GM10248 (cell line): ENCODE results near the gene PARVG.

Source experiments
- CTCF ChIA-PET: fragments of 300-600 bp; sonication (Branson Sonifier 250); formaldehyde crosslinking; extraction: SDS; loops from one replicate; lab custom pipeline; 2021; ENCODE audit warnings: antibody characterized with exemption; lab: Yijun Ruan, JAX
- POLR2A ChIA-PET: fragments of 350-650 bp; sonication (Branson Sonifier 250); formaldehyde crosslinking; extraction: SDS; loops from one replicate; lab custom pipeline; 2020; ENCODE audit warnings: antibody characterized with exemption; lab: Yijun Ruan, JAX
- DNase-seq: peaks from one replicate; pipeline ENCODE4 v3.0.0; 2012; ENCODE audit errors: extremely low spot score
- TF ChIP-seq, protein P1 (sequence below): IDR thresholded peaks from 2 replicates; pipeline ENCODE4 v1.5.1; 2012; ENCODE audit warnings: mild to moderate bottlenecking, low read depth; ENCODE audit errors: extremely low read depth, missing control alignments, control extremely low read depth

The PARVG gene

DNA sequence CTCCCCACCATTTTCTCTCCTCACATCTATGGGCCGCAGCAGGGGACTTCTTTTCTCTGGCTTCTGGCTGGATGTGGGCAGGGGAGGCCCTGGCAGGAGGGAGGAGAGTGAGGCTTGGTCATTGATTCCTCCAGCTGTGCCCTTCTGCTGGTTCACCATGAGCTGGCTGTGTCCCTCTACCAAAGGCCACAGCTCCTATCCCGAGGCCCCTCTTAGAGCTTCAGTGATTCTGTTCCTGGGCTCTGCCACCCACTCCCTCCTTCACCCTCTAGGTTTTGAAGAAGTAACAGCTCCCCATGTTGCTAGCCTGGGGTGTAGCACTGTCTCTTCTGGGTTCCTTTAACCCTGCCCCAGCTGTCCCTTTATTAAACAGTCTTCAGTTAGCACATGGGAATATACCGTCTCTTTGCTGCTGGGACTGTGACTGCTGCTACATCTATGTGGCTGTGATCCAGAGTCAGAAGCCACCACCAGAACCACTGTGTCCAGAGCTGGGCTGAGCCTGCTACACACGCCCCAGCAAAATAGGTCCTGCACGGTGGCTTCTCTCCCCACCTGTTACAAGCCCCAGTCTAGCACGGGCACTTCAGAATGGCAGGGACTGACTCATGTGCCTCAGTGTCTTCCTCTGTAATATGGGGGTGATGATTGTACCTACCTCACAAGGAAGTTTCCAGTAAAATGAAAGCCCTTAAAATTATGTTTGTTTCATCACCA is 578 bp upstream of the PARVG start:
- ChIA-PET POLR2A (interaction anchor here (1.1 to 1.8 kb wide), 2 partner anchors 8 to 153 kb away, joined by 3 to 7 read pairs; no protein-coding TSS in a partner anchor), CTCF (interaction anchor here (1.2 to 2.2 kb wide), 5 partner anchors 11 to 447 kb away, joined by 3 to 9 read pairs (median 4); no protein-coding TSS in a partner anchor)
- DNase-seq = no peak
- TF ChIP-seq, protein P1, sequence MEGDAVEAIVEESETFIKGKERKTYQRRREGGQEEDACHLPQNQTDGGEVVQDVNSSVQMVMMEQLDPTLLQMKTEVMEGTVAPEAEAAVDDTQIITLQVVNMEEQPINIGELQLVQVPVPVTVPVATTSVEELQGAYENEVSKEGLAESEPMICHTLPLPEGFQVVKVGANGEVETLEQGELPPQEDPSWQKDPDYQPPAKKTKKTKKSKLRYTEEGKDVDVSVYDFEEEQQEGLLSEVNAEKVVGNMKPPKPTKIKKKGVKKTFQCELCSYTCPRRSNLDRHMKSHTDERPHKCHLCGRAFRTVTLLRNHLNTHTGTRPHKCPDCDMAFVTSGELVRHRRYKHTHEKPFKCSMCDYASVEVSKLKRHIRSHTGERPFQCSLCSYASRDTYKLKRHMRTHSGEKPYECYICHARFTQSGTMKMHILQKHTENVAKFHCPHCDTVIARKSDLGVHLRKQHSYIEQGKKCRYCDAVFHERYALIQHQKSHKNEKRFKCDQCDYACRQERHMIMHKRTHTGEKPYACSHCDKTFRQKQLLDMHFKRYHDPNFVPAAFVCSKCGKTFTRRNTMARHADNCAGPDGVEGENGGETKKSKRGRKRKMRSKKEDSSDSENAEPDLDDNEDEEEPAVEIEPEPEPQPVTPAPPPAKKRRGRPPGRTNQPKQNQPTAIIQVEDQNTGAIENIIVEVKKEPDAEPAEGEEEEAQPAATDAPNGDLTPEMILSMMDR = no peak

DNA sequence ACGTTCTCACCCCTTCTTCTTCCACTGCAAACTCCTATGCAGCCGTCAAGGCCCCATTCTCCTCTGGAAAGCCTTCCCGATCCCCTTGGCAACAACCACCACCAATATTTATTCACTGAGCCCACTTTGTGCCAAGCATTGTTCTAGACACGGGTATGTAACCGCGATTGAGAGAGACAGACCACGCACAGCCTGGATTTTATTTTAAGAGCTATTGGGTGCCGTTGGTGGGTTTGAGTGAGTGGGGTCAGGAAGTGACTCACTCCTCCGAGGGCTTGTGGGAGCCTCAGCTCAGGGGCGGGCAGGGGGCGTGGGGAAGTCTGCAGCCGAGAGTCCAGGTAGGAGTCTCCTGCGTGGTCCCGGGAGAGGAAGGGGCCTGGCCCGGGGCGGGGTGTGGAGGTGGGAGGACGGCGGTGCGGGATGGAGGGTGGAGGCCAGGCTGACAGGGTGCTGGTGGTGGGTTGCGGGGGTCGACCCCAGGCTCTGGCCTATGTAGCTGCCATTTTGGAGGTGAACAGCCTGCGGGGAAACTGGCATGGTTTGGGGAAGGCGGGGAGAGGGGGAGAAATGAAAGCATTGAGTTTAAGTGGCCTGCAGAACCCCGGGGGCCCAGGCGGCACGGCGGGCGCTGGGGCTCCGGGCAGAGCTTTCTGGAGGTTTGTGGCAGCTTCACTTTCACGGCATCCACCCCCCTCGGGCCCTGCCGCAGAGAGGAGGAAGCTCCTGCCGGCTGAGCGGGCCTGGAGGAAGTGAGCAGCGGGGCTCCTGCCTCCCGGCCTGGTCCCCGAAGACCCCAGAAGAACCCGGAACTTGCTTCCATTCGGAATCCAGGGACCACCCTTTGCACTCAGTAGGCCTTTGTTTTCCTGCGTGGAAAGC is 547 bp downstream of the PARVG start:
- ChIA-PET POLR2A (interaction anchor here (0.5 to 1.8 kb wide), 3 partner anchors 9 to 144 kb away, joined by 3 to 7 read pairs (median 3); no protein-coding TSS in a partner anchor), CTCF (interaction anchor here (1.3 to 2.2 kb wide), 5 partner anchors 12 to 446 kb away, joined by 3 to 9 read pairs (median 4); no protein-coding TSS in a partner anchor)
- TF ChIP-seq, protein P1 = no peak
- peak; percentile 62 for DNase-seq

DNA sequence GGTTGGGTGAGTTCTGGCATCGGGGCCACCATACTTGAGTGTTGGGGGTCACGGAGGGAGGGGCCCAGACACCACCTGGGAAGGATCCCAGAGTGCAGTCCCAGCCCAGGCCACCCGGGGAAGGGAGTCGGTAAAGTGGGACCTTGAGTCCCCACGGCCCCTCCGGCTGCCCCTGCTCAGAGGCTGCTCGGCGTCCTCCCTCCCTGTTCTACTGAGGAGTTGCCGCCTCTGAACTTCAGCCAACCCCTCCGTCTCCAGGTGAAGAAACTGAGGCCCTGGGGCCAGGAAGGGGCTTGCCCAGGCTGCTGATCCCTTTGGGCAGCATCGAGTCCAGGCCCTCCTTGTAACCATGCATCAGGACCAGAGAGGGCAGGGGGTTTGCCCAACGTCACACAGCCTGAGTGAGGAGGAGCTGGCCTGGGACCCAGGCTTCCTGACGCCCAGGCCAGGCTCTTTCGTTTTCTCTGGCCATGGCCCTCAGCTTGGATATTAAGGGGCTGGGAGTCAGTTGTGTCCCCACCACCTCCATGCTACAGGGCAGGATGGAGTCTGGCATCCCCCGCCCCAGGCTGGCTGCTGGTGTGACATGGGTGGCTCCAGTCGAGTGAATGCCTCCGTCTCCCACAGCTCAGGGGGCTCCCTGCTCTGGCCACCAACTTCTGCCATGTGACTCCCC is 1.3 kb downstream of the PARVG start:
- TF ChIP-seq, protein P1 = no peak
- ChIA-PET POLR2A (no interaction called here), CTCF (interaction anchor here (1.6 to 2.2 kb wide), 3 partner anchors 13 to 188 kb away, joined by 4 to 9 read pairs (median 6); no protein-coding TSS in a partner anchor)
- no peak for DNase-seq

DNA sequence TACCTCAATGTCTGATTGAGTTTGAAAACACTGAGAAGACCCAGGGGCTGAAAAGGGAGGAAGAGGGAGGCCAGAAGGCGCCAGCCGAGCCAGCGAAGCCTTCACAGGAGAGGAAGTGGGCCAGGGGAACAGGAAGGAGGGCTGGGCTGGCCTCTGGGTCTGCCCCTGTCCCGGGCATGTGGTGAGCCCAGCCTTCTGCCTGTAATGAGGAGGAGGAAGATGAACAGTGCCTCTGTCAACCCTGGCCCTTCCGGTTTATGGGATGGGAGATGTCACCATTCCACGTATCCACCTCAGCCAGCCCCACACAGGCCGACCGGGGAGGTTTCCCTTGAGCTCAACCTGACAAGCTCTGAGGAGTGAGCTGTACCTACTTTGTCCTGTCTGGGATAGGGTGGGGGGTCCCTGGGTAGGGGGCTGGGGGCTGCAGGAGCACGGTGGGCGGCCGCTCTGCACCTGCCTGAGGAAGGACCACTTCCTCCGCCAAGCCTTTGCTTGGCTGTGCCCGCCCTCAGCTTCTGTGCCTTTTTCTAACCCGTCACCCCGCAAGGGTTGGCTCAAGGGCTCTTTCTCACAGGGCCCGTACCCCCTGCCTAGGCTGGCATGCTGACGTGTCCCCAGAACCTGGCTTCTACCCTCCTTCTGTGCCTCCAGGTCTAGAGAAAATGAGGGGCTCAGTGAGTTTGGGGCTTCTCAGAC is 2.0 kb downstream of the PARVG start:
- peak; percentile 48 for DNase-seq
- TF ChIP-seq, protein P1 = no peak
- ChIA-PET CTCF (interaction anchor here (1.8 kb wide), 1 partner anchor 189 kb away, joined by 4 read pairs; no protein-coding TSS in a partner anchor), POLR2A (no interaction called here)

DNA sequence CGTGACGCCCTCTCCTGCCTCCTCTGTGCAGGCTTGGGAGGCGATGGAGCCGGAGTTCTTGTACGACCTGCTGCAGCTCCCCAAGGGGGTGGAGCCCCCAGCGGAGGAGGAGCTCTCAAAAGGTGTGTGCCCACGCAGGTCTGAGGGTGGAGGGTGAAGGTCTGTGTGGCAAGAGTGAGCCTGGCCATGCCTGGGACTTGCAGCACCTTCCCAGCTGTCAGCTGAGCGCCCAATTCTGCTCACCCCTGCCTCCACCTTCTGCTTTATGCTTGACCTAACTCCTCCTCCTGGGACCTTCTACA is 2.5 kb downstream of the PARVG start:
- TF ChIP-seq, protein P1 = no peak
- CTCF ChIA-PET = interaction anchor here (1.8 kb wide), 1 partner anchor 189 kb away, joined by 4 read pairs; no protein-coding TSS in a partner anchor
- no peak for DNase-seq
- POLR2A ChIA-PET = no interaction called here

DNA sequence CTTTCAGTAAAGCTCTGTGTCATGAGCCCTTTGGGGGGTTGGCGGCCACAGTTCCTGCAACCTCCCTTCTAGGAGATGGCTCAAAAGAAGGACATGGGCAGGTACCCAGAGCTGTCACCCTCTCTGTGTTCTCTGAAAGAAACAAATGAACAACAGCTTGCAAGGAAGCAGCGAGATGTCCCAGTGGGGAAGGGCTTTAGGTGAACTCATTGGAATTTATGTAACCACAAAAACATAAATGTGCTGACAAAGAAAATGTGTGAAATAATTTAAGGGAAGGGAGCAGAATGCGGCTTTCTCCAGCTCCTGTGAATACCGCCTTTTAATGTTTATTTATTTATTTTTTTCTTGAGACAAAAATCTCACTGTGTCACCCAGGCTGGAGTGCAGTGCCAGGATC is 3.3 kb downstream of the PARVG start:
- ChIA-PET CTCF (interaction anchor here (0.6 to 0.7 kb wide), 2 partner anchors 10 to 191 kb away, joined by 3 read pairs; no protein-coding TSS in a partner anchor), POLR2A (no interaction called here)
- DNase-seq = no peak
- TF ChIP-seq, protein P1 = no peak
